ENCODE results near the gene HIBADH. TPM values are rescaled to one million over a fixed set of nuclear protein-coding genes. Genes with fewer than 3 reads are reported as not detected.

The HIBADH gene
- total and polyA plus RNA-seq, 10 of the 15 experiments (the other 5 are each of a cell fraction or from before 2014, with no cell fraction given): 8.7 to 36.1 (median 18.6) TPM

DNA sequence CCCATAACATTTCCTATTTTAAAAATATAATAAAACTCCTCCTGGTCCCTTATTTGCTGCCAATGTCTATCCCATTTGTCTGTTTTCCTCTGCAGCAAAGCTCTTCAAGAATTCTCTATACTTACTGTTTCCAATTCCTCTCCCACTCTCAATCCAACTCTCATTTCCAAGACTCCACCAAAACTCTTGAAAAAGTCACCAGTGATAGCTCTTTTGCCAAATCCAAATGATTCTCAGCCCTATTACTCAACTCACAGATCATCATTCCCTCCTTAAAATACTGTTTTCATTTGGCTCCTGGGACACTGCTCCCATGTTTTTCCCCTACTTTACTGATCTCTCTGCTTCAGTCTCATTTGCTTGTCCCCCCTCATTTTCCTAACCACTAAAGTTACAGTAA lies 139.4 kb downstream of the HIBADH start:
- POLR2A ChIA-PET: no interaction called here

More for the DNA sequence above, 139.4 kb downstream of the HIBADH start:
- DNase-seq (ENCODE audit: low read depth, low spot score) (no peak), ATAC-seq (no peak), FAIRE-seq (no peak)
- CTCF ChIA-PET: no interaction called here
- Histone ChIP-seq H3K36me3 (ENCODE audit: control insufficient read depth in 2 of 2, insufficient read depth in 2 of 2, low read length in 1 of 2) (no peaks in the 10 kb centered on the region), H3K9ac (ENCODE audit: control insufficient read depth, insufficient read depth, low read length) (no peak overlapping the region), H3K27me3 (replicated peaks in 1 of 2; ENCODE audit: control insufficient read depth in 2 of 2, insufficient read depth in 2 of 2, low read length in 1 of 2) (no peaks in the 10 kb centered on the region), H3K4me1 (ENCODE audit: control insufficient read depth, insufficient read depth, low read length) (no peaks in the 10 kb centered on the region), H4K20me1 (ENCODE audit: control insufficient read depth, insufficient read depth) (no peaks in the 10 kb centered on the region), H3K79me2 (ENCODE audit: control insufficient read depth, insufficient read depth, low read length) (no peaks in the 10 kb centered on the region), H3K4me3 (no peak overlapping the region), H3K9me3 (replicated peaks; ENCODE audit: control insufficient read depth, insufficient read depth, low read length) (no peaks in the 10 kb centered on the region), H2AFZ (ENCODE audit: control insufficient read depth, low read depth, low read length) (no peak overlapping the region), H3K27ac (ENCODE audit: control insufficient read depth, insufficient read depth) (no peak overlapping the region), H3K4me2 (ENCODE audit: control insufficient read depth, insufficient read depth) (no peak overlapping the region)
- intact Hi-C loops (cut with micrococcal nuclease; ENCODE audit: unreplicated experiment) (no loop called here), in situ Hi-C loops (cut with MboI) (no loop called here)
- SMC1A ChIA-PET (ENCODE audit: uncharacterized antibody, unreplicated experiment): no interaction called here
- RAD21 ChIA-PET (ENCODE audit: unreplicated experiment): no interaction called here
- BruUV-seq (replicated peaks): no TSS peak
- TF ChIP-seq MEF2B (IDR thresholded peaks at IDR 0.05; ENCODE audit: partially characterized antibody, poor library complexity, severe bottlenecking): no peak
- no peak for TF ChIP-seq CHD2 (IDR thresholded peaks at IDR 0.05; ENCODE audit: borderline replicate concordance, low read depth, low read length)
- no peak for TF ChIP-seq SUPT20H (IDR thresholded peaks at IDR 0.05; ENCODE audit: borderline replicate concordance, control insufficient read depth, low read depth, low read length)
- no peak for TF ChIP-seq ZSCAN29 (IDR thresholded peaks at IDR 0.05)
- no peak for TF ChIP-seq ZNF622 (IDR thresholded peaks at IDR 0.05)
- TF ChIP-seq SMAD1 (IDR thresholded peaks at IDR 0.05; ENCODE audit: low read depth, partially characterized antibody): no peak
- no peak for TF ChIP-seq EED (IDR thresholded peaks at IDR 0.05; ENCODE audit: low read depth)
- TF ChIP-seq NR2F1 (conservative IDR thresholded peaks at IDR 0.05): no peak
- no peak for TF ChIP-seq ZNF217 (IDR thresholded peaks at IDR 0.05)
- no peak for TF ChIP-seq DPF2 (IDR thresholded peaks at IDR 0.05)
- no peak for TF ChIP-seq SMARCA5 (IDR thresholded peaks at IDR 0.05)
- TF ChIP-seq NR2C1 (IDR thresholded peaks at IDR 0.05): no peak
- TF ChIP-seq, protein P1, sequence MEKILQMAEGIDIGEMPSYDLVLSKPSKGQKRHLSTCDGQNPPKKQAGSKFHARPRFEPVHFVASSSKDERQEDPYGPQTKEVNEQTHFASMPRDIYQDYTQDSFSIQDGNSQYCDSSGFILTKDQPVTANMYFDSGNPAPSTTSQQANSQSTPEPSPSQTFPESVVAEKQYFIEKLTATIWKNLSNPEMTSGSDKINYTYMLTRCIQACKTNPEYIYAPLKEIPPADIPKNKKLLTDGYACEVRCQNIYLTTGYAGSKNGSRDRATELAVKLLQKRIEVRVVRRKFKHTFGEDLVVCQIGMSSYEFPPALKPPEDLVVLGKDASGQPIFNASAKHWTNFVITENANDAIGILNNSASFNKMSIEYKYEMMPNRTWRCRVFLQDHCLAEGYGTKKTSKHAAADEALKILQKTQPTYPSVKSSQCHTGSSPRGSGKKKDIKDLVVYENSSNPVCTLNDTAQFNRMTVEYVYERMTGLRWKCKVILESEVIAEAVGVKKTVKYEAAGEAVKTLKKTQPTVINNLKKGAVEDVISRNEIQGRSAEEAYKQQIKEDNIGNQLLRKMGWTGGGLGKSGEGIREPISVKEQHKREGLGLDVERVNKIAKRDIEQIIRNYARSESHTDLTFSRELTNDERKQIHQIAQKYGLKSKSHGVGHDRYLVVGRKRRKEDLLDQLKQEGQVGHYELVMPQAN (conservative IDR thresholded peaks at IDR 0.05): no peak
- TF ChIP-seq IKZF1 (conservative IDR thresholded peaks at IDR 0.05): no peak
- no peak for TF ChIP-seq SREBF1 (IDR thresholded peaks at IDR 0.05; ENCODE audit: low read length)
- TF ChIP-seq MEF2A (IDR thresholded peaks at IDR 0.05; ENCODE audit: insufficient read depth, low read depth, low read length): no peak
- TF ChIP-seq SMAD5 (IDR thresholded peaks at IDR 0.05; ENCODE audit: low read depth): no peak
